Measurements from ENCODE around the gene FNDC5. TPM values are rescaled to one million over a fixed set of nuclear protein-coding genes. Genes with fewer than 3 reads are reported as not detected.

Gene FNDC5
- total and polyA plus RNA-seq, 2 of the 13 experiments (the other 11 are each of a cell fraction or from before 2014, with no cell fraction given) = 1.4 to 3.1 TPM

DNA sequence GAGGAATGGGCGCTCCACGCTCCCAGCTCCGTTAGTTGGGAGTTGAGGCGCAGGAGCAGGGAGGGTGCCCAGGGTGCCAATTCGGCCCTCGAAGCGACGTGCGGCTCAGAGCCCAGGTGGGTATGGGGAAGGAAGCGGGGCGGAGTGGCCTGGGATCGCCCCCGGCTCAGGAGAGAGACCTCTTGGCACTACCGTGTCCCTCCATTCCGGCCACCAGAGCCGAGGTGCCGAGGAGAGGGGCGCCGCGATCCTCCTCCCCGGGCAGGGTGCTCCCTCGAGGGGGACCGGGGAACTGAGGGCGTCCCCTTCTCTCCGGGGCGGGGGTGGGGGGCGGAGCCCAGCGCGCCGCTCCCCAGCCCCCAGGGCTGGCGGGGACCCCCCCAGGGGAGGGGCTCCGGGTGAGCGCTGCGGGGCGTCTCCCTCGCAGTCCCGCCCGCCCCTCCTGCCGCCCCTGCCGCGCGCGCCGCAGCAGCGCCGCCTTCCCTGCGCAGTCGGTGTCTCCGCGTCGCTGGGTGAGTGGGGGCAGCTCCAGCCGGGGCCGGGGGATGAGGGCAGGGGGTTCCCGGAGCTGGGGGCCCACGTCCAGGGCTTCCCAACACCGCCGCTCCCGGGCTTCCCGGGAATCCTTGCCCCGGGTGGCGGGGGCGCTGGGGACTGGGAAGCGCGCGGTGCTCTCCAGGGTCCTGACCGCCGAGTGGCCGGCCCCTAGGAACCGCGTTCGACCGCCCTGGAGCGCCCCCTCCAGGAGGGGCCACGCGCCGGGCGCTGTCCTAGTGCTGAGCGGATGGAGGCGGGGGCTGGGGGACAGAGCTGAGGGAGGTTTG lies 15.5 kb upstream of the FNDC5 start, which contains the start of gene HPCA (continued):
- TF ChIP-seq BRF2 (CRISPR knock-in tag; IDR thresholded peaks at IDR 0.05) (peak; percentile 84; the same call in 1 of the 2 replicates), IKZF4 (CRISPR knock-in tag; IDR thresholded peaks at IDR 0.05; ENCODE audit: borderline replicate concordance, low read depth, not compliant biosample characterization) (peak; percentile 99), ZNF430 (CRISPR knock-in tag; IDR thresholded peaks at IDR 0.05) (peak; percentile 98), HOXA5 (CRISPR knock-in tag; IDR thresholded peaks at IDR 0.05) (peak; percentile 99), THAP8 (CRISPR knock-in tag; IDR thresholded peaks at IDR 0.05; ENCODE audit: borderline replicate concordance) (peak; percentile 97), ZNF709 (CRISPR knock-in tag; IDR thresholded peaks at IDR 0.05) (peak; percentile 97), ZNF598 (CRISPR knock-in tag; IDR thresholded peaks at IDR 0.05; ENCODE audit: borderline replicate concordance) (peak; percentile 89; the same call in 1 of the 2 replicates), ZNF549 (CRISPR knock-in tag; IDR thresholded peaks at IDR 0.05) (no peak), ZNF619 (CRISPR knock-in tag; IDR thresholded peaks at IDR 0.05) (no peak), MATR3 (CRISPR knock-in tag; IDR thresholded peaks at IDR 0.05) (no peak), SAFB2 (CRISPR knock-in tag; IDR thresholded peaks at IDR 0.05; ENCODE audit: borderline replicate concordance, low read depth) (peak; percentile 94), ZNF33A (CRISPR knock-in tag; IDR thresholded peaks at IDR 0.05; ENCODE audit: borderline replicate concordance) (peak; percentile 85; the same call in 1 of the 2 replicates), UBTF (CRISPR knock-in tag; IDR thresholded peaks at IDR 0.05) (peak; percentile 60), ZNF142 (CRISPR knock-in tag; IDR thresholded peaks at IDR 0.05) (peak; percentile 93), YEATS2 (CRISPR knock-in tag; IDR thresholded peaks at IDR 0.05; ENCODE audit: borderline replicate concordance) (peak; percentile 80; the same call in 1 of the 2 replicates), DR1 (CRISPR knock-in tag; IDR thresholded peaks at IDR 0.05) (peak; percentile 50; the same call in 1 of the 2 replicates)
- TF ChIP-seq, protein P1, sequence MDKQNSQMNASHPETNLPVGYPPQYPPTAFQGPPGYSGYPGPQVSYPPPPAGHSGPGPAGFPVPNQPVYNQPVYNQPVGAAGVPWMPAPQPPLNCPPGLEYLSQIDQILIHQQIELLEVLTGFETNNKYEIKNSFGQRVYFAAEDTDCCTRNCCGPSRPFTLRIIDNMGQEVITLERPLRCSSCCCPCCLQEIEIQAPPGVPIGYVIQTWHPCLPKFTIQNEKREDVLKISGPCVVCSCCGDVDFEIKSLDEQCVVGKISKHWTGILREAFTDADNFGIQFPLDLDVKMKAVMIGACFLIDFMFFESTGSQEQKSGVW (CRISPR knock-in tag; IDR thresholded peaks at IDR 0.05; ENCODE audit: borderline replicate concordance) = peak; percentile 93
